SU-DHL-6 (cell line): ENCODE results near the gene PID1.

Source experiments
- H2AFZ ChIP-seq: fragments of 200-600 bp; sonication (generic); 2 replicates; pipeline ENCODE4 v1.6.1; 2014; ENCODE audit warnings: low read depth, mild to moderate bottlenecking, moderate library complexity, mixed read lengths, antibody characterized with exemption, low read length; ENCODE audit not compliant: severe bottlenecking
- H3F3A ChIP-seq: fragments of 200-600 bp; shearing (Covaris generic); 2 replicates; pipeline ENCODE4 v1.6.0; 2016; ENCODE audit warnings: antibody characterized with exemption, mild to moderate bottlenecking; ENCODE audit not compliant: insufficient read depth
- H3K27ac ChIP-seq: fragments of 200-600 bp; sonication (generic); 2 replicates; pipeline ENCODE4 v1.5.1; 2016; ENCODE audit warnings: low read depth, mild to moderate bottlenecking, low read length, moderate library complexity, mixed read lengths
- H3K27me3 ChIP-seq: fragments of 200-600 bp; sonication (generic), shearing (Covaris generic); 2 replicates; pipeline ENCODE4 v1.6.0; 2014; ENCODE audit warnings: mild to moderate bottlenecking, low read length
- H3K36me3 ChIP-seq: fragments of 200-600 bp; sonication (generic); 2 replicates; pipeline ENCODE4 v1.6.1; 2014; ENCODE audit warnings: mild to moderate bottlenecking, low read length, mixed read lengths
- H3K4me2 ChIP-seq: fragments of 300-600, 200-600 bp; shearing (Covaris generic), sonication (generic); 2 replicates; pipeline ENCODE4 v1.6.0; 2014; ENCODE audit warnings: low read length, low read depth, mild to moderate bottlenecking; ENCODE audit not compliant: poor library complexity, severe bottlenecking
- H3K4me3 ChIP-seq: fragments of 200-600 bp; sonication (generic); 2 replicates; pipeline ENCODE4 v1.5.1; 2014; ENCODE audit warnings: antibody characterized with exemption, low read length, mild to moderate bottlenecking, mixed read lengths; ENCODE audit not compliant: insufficient read depth, poor library complexity, severe bottlenecking
- H3K79me2 ChIP-seq: fragments of 200-600 bp; sonication (generic); 2 replicates; pipeline ENCODE4 v1.6.1; 2014; ENCODE audit warnings: mild to moderate bottlenecking, low read length, moderate library complexity; ENCODE audit not compliant: insufficient read depth
- H3K9ac ChIP-seq: fragments of 200-600 bp; sonication (generic); 2 replicates; pipeline ENCODE4 v1.7.0; 2014; ENCODE audit warnings: mild to moderate bottlenecking, low read length
- H3K9me2 ChIP-seq: fragments of 200-600 bp; sonication (generic); replicated peaks from 2 replicates; pipeline ENCODE4 v1.6.1; 2014; ENCODE audit warnings: low read length; ENCODE audit not compliant: insufficient read depth
- H3K9me3 ChIP-seq: fragments of 200-600 bp; sonication (generic); 2 replicates; pipeline ENCODE4 v1.6.1; 2014; ENCODE audit warnings: low read length, mixed read lengths; ENCODE audit not compliant: insufficient read depth
- H4K20me1 ChIP-seq: fragments of 200-600 bp; sonication (generic); 2 replicates; pipeline ENCODE4 v1.6.1; 2014; ENCODE audit warnings: low read depth, mild to moderate bottlenecking, antibody characterized with exemption, low read length, moderate library complexity, mixed read lengths
- CTCF ChIP-seq: fragments of 200-600 bp; sonication (generic); IDR thresholded peaks from one replicate; pipeline ENCODE4 v1.5.1; 2017; ENCODE audit warnings: antibody characterized with exemption, mild to moderate bottlenecking, low read length, moderate library complexity; ENCODE audit not compliant: insufficient read depth, poor library complexity, severe bottlenecking
- EZH2phosphoT487 ChIP-seq: fragments of 200-600 bp; sonication (generic), shearing (Covaris generic); conservative IDR thresholded peaks from 2 replicates; pipeline ENCODE4 v1.6.1; 2018; ENCODE audit warnings: mild to moderate bottlenecking, antibody characterized with exemption, low read length, moderate library complexity, mixed read lengths

The PID1 gene

GRCh38 chr2:229181641-229182040 lies 89.4 kb downstream of the PID1 start:
- Histone ChIP-seq H3K27ac (no peak overlapping the region), H4K20me1 (no peaks in the 10 kb centered on the region), H3K9ac (no peak overlapping the region), H3K4me2 (no peak overlapping the region), H3K9me3 (no peaks in the 10 kb centered on the region), H3K4me3 (no peak overlapping the region), H3K79me2 (no peaks in the 10 kb centered on the region), H3F3A (no peaks in the 10 kb centered on the region), H3K27me3 (no peaks in the 10 kb centered on the region), H2AFZ (no peak overlapping the region), H3K36me3 (no peaks in the 10 kb centered on the region), H3K9me2 (no peaks in the 10 kb centered on the region)
- TF ChIP-seq CTCF (no peak), EZH2phosphoT487 (no peak)

GRCh38 chr2:229180658-229181057 lies 90.4 kb downstream of the PID1 start:
- H3K9me2 ChIP-seq: no peaks in the 10 kb centered on the region
- H3K36me3 ChIP-seq: no peaks in the 10 kb centered on the region
- H3K9me3 ChIP-seq: no peaks in the 10 kb centered on the region
- no peaks in the 10 kb centered on the region for H4K20me1 ChIP-seq
- no peaks in the 10 kb centered on the region for H3K79me2 ChIP-seq
- no peak overlapping the region for H3K27ac ChIP-seq
- H2AFZ ChIP-seq: no peak overlapping the region
- TF ChIP-seq EZH2phosphoT487: no peak
- TF ChIP-seq CTCF: no peak
- no peak overlapping the region for H3K4me2 ChIP-seq
- no peaks in the 10 kb centered on the region for H3F3A ChIP-seq
- H3K9ac ChIP-seq: no peak overlapping the region
- H3K27me3 ChIP-seq: no peaks in the 10 kb centered on the region
- no peak overlapping the region for H3K4me3 ChIP-seq

- Histone ChIP-seq H3K4me3 (no peak overlapping the region), H3K27me3 (no peaks in the 10 kb centered on the region), H3K79me2 (no peaks in the 10 kb centered on the region), H2AFZ (no peak overlapping the region), H3F3A (no peaks in the 10 kb centered on the region), H3K4me2 (no peak overlapping the region), H3K36me3 (no peaks in the 10 kb centered on the region), H4K20me1 (no peaks in the 10 kb centered on the region), H3K9me3 (no peaks in the 10 kb centered on the region), H3K9me2 (no peaks in the 10 kb centered on the region), H3K27ac (no peak overlapping the region), H3K9ac (no peak overlapping the region)
- TF ChIP-seq EZH2phosphoT487 (no peak), CTCF (no peak)
Observed at GRCh38 chr2:229179628-229180027, 91.5 kb downstream of the PID1 start.
